Naive B cell (primary cell): ENCODE results near the gene POU2F1. TPM values are rescaled to one million over a fixed set of nuclear protein-coding genes. Genes with fewer than 3 reads are reported as not detected.

ENCODE experiments used
- ATAC-seq, 2 donors: fragments of 150-1000 bp; cut with Tn5 transposase; 2 replicates each; pipeline ENCODE4 v1.10.0; 2021; ENCODE audit warnings: low read depth in 2 of 2, mild to moderate bottlenecking in 2 of 2, moderate library complexity in 2 of 2
- DNase-seq: peaks from one replicate; pipeline ENCODE4 v3.0.0; 2022
- H3K27ac Mint-ChIP-seq, 6 donors: one replicate each; pipeline ENCODE4 v1.8.0; 2020 to 2022; ENCODE audit warnings: mild to moderate bottlenecking in 6 of 6, mixed read lengths in 6 of 6, moderate library complexity in 5 of 6, inconsistent platforms in 2 of 6
- H3K27me3 Mint-ChIP-seq, 3 donors: one replicate each; pipeline ENCODE4 v1.8.0; 2021 to 2022; ENCODE audit warnings: mixed read lengths in 3 of 3, mild to moderate bottlenecking in 1 of 3
- H3K36me3 Mint-ChIP-seq, 2 donors: one replicate each; pipeline ENCODE4 v1.8.0; 2020 to 2022; ENCODE audit warnings: mixed read lengths in 2 of 2, inconsistent platforms in 1 of 2, mild to moderate bottlenecking in 1 of 2
- H3K4me1 Mint-ChIP-seq, 3 donors: one replicate each; pipeline ENCODE4 v1.8.0; 2020 to 2022; ENCODE audit warnings: mixed read lengths in 3 of 3, inconsistent platforms in 1 of 3, mild to moderate bottlenecking in 1 of 3, moderate library complexity in 1 of 3
- H3K4me3 Mint-ChIP-seq, 8 donors: one replicate each; pipeline ENCODE4 v1.8.0; 2020 to 2022; ENCODE audit warnings: mild to moderate bottlenecking in 8 of 8, mixed read lengths in 8 of 8, moderate library complexity in 8 of 8, inconsistent platforms in 2 of 8
- H3K9me3 Mint-ChIP-seq, 7 donors: one replicate each; pipeline ENCODE4 v1.8.0; 2020 to 2022; ENCODE audit warnings: mixed read lengths in 7 of 7, mild to moderate bottlenecking in 5 of 7, inconsistent platforms in 2 of 7, moderate library complexity in 1 of 7
- polyA plus RNA-seq, 6 donors: library from polyadenylated mRNA; unstranded; fragments of 300-500 nt; fragmentation: Illumina TruSeq; gene quantifications; one replicate each; pipeline ENCODE4 v1.2.3, GENCODE V29; 2021; ENCODE audit warnings: low read depth in 6 of 6

The POU2F1 gene
- polyA plus RNA-seq, 6 donors from 2014 or later = 12.2 to 23.6 (median 20.0) TPM

GRCh38 chr1:167418391-167418790, 197.7 kb downstream of the POU2F1 start:
- H3K9me3 Mint-ChIP-seq = no peaks in the 10 kb centered on the region
- H3K27me3 Mint-ChIP-seq = no peaks in the 10 kb centered on the region
- ATAC-seq (no peak), DNase-seq (no peak)
- H3K36me3 Mint-ChIP-seq = peaks cover 0 to 22% of the 10 kb centered on the region in 2 donors
- H3K27ac Mint-ChIP-seq = peak overlapping the region in 2 of 6 donors; percentile 4 to 5
- H3K4me1 Mint-ChIP-seq = peaks cover 12 to 22% (median 17%) of the 10 kb centered on the region in 3 donors
- H3K4me3 Mint-ChIP-seq = peak overlapping the region in 3 of 8 donors; percentile 9 to 55 (median 55)

GRCh38 chr1:167419245-167419644, 198.6 kb downstream of the POU2F1 start:
- no peak overlapping the region for H3K4me3 Mint-ChIP-seq
- DNase-seq = no peak
- H3K27ac Mint-ChIP-seq = no peak overlapping the region
- H3K9me3 Mint-ChIP-seq = no peaks in the 10 kb centered on the region
- no peaks in the 10 kb centered on the region for H3K27me3 Mint-ChIP-seq
- no peak for ATAC-seq
- H3K36me3 Mint-ChIP-seq = peaks cover 0 to 19% of the 10 kb centered on the region in 2 donors
- H3K4me1 Mint-ChIP-seq = peaks cover 12 to 22% (median 17%) of the 10 kb centered on the region in 3 donors

- Mint-ChIP-seq H3K27ac (peak overlapping the region in 1 of 6 donors; percentile 37), H3K9me3 (no peaks in the 10 kb centered on the region), H3K4me3 (no peak overlapping the region), H3K36me3 (peaks cover 0 to 15% of the 10 kb centered on the region in 2 donors), H3K27me3 (no peaks in the 10 kb centered on the region), H3K4me1 (peaks cover 12 to 22% (median 17%) of the 10 kb centered on the region in 3 donors)
- ATAC-seq (no peak), DNase-seq (no peak)
Measured at GRCh38 chr1:167420510-167420909, 199.8 kb downstream of the POU2F1 start.

- Mint-ChIP-seq H3K4me1 (no peaks in the 10 kb centered on the region), H3K4me3 (no peak overlapping the region), H3K36me3 (peaks cover 0 to 5% of the 10 kb centered on the region in 2 donors), H3K27me3 (no peaks in the 10 kb centered on the region), H3K27ac (peak overlapping the region in 1 of 6 donors; percentile 27), H3K9me3 (no peaks in the 10 kb centered on the region)
- DNase-seq (no peak), ATAC-seq (no peak)
Measured at GRCh38 chr1:167423684-167424619, 203.3 kb downstream of the POU2F1 start.

- no peak for ATAC-seq
- peaks cover 6 to 12% (median 8%) of the 10 kb centered on the region in 3 donors for H3K4me1 Mint-ChIP-seq
- no peak overlapping the region for H3K4me3 Mint-ChIP-seq
- H3K27me3 Mint-ChIP-seq = no peaks in the 10 kb centered on the region
- no peak for DNase-seq
- peak overlapping the region in 2 of 6 donors; percentile 13 to 60 for H3K27ac Mint-ChIP-seq
- H3K36me3 Mint-ChIP-seq = peaks cover 0 to 5% of the 10 kb centered on the region in 2 donors
- no peaks in the 10 kb centered on the region for H3K9me3 Mint-ChIP-seq
Measured at GRCh38 chr1:167425482-167425881, 204.8 kb downstream of the POU2F1 start.

GRCh38 chr1:167426716-167427115, 206.0 kb downstream of the POU2F1 start:
- H3K9me3 Mint-ChIP-seq = no peaks in the 10 kb centered on the region
- H3K27ac Mint-ChIP-seq = peak overlapping the region in 1 of 6 donors; percentile 30
- peaks cover 15 to 23% (median 21%) of the 10 kb centered on the region in 3 donors for H3K4me1 Mint-ChIP-seq
- H3K4me3 Mint-ChIP-seq = no peak overlapping the region
- DNase-seq (no peak), ATAC-seq (no peak)
- peaks cover 0 to 5% of the 10 kb centered on the region in 2 donors for H3K36me3 Mint-ChIP-seq
- no peaks in the 10 kb centered on the region for H3K27me3 Mint-ChIP-seq

- peak overlapping the region in 1 of 8 donors; percentile 28 for H3K4me3 Mint-ChIP-seq
- no peaks in the 10 kb centered on the region for H3K9me3 Mint-ChIP-seq
- H3K27me3 Mint-ChIP-seq = no peaks in the 10 kb centered on the region
- DNase-seq (no peak), ATAC-seq (no peak)
- peaks cover 0 to 5% of the 10 kb centered on the region in 2 donors for H3K36me3 Mint-ChIP-seq
- peaks cover 20 to 33% (median 30%) of the 10 kb centered on the region in 3 donors for H3K4me1 Mint-ChIP-seq
- H3K27ac Mint-ChIP-seq = peak overlapping the region in 1 of 6 donors; percentile 42
Measured at GRCh38 chr1:167427848-167428247, 207.2 kb downstream of the POU2F1 start.

- DNase-seq = no peak
- no peaks in the 10 kb centered on the region for H3K9me3 Mint-ChIP-seq
- peaks cover 21 to 39% (median 30%) of the 10 kb centered on the region in 3 donors for H3K4me1 Mint-ChIP-seq
- ATAC-seq = no peak
- H3K27me3 Mint-ChIP-seq = no peaks in the 10 kb centered on the region
- no peak overlapping the region for H3K4me3 Mint-ChIP-seq
- H3K36me3 Mint-ChIP-seq = peaks cover 0 to 5% of the 10 kb centered on the region in 2 donors
- H3K27ac Mint-ChIP-seq = peak overlapping the region in 1 of 6 donors; percentile 42
Measured at GRCh38 chr1:167428395-167428794, 207.7 kb downstream of the POU2F1 start.

GRCh38 chr1:167429612-167430011, 208.9 kb downstream of the POU2F1 start:
- Mint-ChIP-seq H3K4me1 (peaks cover 24 to 42% (median 30%) of the 10 kb centered on the region in 3 donors), H3K4me3 (peak overlapping the region in 1 of 8 donors; percentile 64), H3K27me3 (no peaks in the 10 kb centered on the region), H3K9me3 (no peaks in the 10 kb centered on the region), H3K36me3 (no peaks in the 10 kb centered on the region), H3K27ac (peak overlapping the region in 1 of 6 donors; percentile 27)
- ATAC-seq = no peak
- no peak for DNase-seq

- ATAC-seq (peak; percentile 32 to 38), DNase-seq (no peak)
- H3K4me1 Mint-ChIP-seq = peaks cover 26 to 42% (median 30%) of the 10 kb centered on the region in 3 donors
- no peaks in the 10 kb centered on the region for H3K9me3 Mint-ChIP-seq
- no peaks in the 10 kb centered on the region for H3K36me3 Mint-ChIP-seq
- H3K27me3 Mint-ChIP-seq = peaks cover 0 to 3% (median 1%) of the 10 kb centered on the region in 3 donors
- peak overlapping the region in 4 of 6 donors; percentile 37 to 89 (median 67) for H3K27ac Mint-ChIP-seq
- peak overlapping the region; percentile 17 to 89 (median 62) for H3K4me3 Mint-ChIP-seq
Measured at GRCh38 chr1:167430134-167430848, 209.6 kb downstream of the POU2F1 start.

GRCh38 chr1:167430849-167431242, 210.2 kb downstream of the POU2F1 start:
- ATAC-seq (peak; percentile 22 to 50), DNase-seq (no peak)
- peaks cover 0 to 8% (median 6%) of the 10 kb centered on the region in 3 donors for H3K27me3 Mint-ChIP-seq
- peak overlapping the region in 6 of 8 donors; percentile 46 to 84 (median 68) for H3K4me3 Mint-ChIP-seq
- no peaks in the 10 kb centered on the region for H3K36me3 Mint-ChIP-seq
- peak overlapping the region in 5 of 6 donors; percentile 46 to 89 (median 75) for H3K27ac Mint-ChIP-seq
- H3K4me1 Mint-ChIP-seq = peaks cover 27 to 44% (median 30%) of the 10 kb centered on the region in 3 donors
- no peaks in the 10 kb centered on the region for H3K9me3 Mint-ChIP-seq

GRCh38 chr1:167431261-167431908, 210.7 kb downstream of the POU2F1 start:
- Mint-ChIP-seq H3K27me3 (peaks cover 4 to 11% (median 8%) of the 10 kb centered on the region in 3 donors), H3K4me1 (peaks cover 27 to 44% (median 30%) of the 10 kb centered on the region in 3 donors), H3K9me3 (no peaks in the 10 kb centered on the region), H3K27ac (peak overlapping the region; percentile 46 to 89 (median 70)), H3K36me3 (no peaks in the 10 kb centered on the region), H3K4me3 (peak overlapping the region in 6 of 8 donors; percentile 46 to 84 (median 68))
- ATAC-seq = peak; percentile 36 to 56
- DNase-seq = no peak
